Left ventricle myocardium inferior (tissue), 1 donor: ENCODE measurements around the gene STK11. TPM values are rescaled to one million over a fixed set of nuclear protein-coding genes. Genes with fewer than 3 reads are reported as not detected.
A peak's percentile ranks its signal among the peaks of the same experiment; 100 is the strongest.

Experiments used
- DNase-seq: peaks from one replicate; pipeline ENCODE4 v3.0.0-alpha.2; 2020
- H3K27ac ChIP-seq: fragments of 200-600 bp; replicated peaks from 2 replicates; pipeline ENCODE4 v1.8.0; 2021
- H3K27me3 ChIP-seq: fragments of 200-600 bp; 2 replicates; pipeline ENCODE4 v1.8.0; 2021; ENCODE audit warnings: low read depth
- H3K36me3 ChIP-seq: fragments of 200-600 bp; 2 replicates; pipeline ENCODE4 v1.8.0; 2021
- H3K4me1 ChIP-seq: fragments of 200-600 bp; 2 replicates; pipeline ENCODE4 v1.8.0; 2021
- H3K4me3 ChIP-seq: fragments of 200-600 bp; 2 replicates; pipeline ENCODE4 v1.8.0; 2021; ENCODE audit warnings: mild to moderate bottlenecking, moderate library complexity
- H3K9me3 ChIP-seq: fragments of 200-600 bp; replicated peaks from 2 replicates; pipeline ENCODE4 v1.8.0; 2021
- intact Hi-C: fragments of 100-400 bp; cut with micrococcal nuclease; formaldehyde crosslinking; loops from one replicate; pipeline ENCODE4 v1.11.0; 2022
- total RNA-seq: library from RNA; stranded (reverse); fragmentation: NEBNext Ultra II Directional; extraction: Animal tissue kit (Norgen Biotek cat#: 25700); gene quantifications from one replicate; pipeline ENCODE4 v1.2.1, GENCODE V29; 2021
- TF ChIP-seq, protein P1 (sequence below): fragments of 200-600 bp; IDR thresholded peaks from 2 replicates; pipeline ENCODE4 v1.8.0; 2021; ENCODE audit warnings: antibody characterized with exemption, mild to moderate bottlenecking, borderline replicate concordance
- donor health status: DM: no; HTN: yes; CAD: no; lungs with severe emphysema.

Gene STK11
- total RNA-seq, 1 donor from 2014 or later: 50.1 TPM

DNA sequence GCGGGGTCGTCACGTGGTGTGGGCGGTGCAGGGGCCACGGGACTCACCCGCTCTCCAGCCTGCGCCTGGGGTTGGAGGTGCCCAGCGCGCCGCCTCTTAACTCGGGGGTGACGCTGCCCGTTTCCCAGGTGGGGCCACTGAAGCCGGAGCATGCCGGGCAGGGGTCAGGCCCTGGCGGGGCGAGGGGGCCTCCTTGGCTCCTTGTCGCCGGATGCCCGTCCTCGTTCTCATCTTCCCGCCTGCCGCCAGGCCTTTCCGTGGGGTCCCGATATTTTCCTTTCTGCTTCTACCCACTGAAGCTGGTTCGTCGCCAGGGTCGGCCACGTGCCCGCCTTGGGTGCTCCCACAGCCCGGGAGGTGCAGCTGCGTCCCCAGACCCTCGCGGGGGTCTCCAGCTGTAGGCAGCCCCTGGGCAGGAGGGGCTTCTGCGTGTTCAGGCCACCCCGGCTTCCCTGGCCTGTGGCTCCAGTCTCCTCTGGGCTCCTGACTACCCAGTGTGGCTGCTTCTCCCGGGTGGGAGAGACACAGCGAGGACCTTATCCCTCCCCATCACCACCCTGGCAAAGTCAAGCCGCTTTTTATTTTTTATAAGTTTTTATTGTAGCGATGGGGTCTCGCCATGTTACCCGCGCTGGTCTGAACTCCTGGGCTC lies 70.5 kb downstream of the STK11 start:
- TF ChIP-seq, protein P1, sequence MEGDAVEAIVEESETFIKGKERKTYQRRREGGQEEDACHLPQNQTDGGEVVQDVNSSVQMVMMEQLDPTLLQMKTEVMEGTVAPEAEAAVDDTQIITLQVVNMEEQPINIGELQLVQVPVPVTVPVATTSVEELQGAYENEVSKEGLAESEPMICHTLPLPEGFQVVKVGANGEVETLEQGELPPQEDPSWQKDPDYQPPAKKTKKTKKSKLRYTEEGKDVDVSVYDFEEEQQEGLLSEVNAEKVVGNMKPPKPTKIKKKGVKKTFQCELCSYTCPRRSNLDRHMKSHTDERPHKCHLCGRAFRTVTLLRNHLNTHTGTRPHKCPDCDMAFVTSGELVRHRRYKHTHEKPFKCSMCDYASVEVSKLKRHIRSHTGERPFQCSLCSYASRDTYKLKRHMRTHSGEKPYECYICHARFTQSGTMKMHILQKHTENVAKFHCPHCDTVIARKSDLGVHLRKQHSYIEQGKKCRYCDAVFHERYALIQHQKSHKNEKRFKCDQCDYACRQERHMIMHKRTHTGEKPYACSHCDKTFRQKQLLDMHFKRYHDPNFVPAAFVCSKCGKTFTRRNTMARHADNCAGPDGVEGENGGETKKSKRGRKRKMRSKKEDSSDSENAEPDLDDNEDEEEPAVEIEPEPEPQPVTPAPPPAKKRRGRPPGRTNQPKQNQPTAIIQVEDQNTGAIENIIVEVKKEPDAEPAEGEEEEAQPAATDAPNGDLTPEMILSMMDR: no peak
- Histone ChIP-seq H3K27ac (peak overlapping the region; percentile 100), H3K27me3 (no peaks in the 10 kb centered on the region), H3K9me3 (no peaks in the 10 kb centered on the region), H3K4me3 (peak overlapping the region; percentile 86), H3K4me1 (peaks cover 64% of the 10 kb centered on the region), H3K36me3 (peaks cover 49% of the 10 kb centered on the region)
- DNase-seq: no peak
- intact Hi-C loops: no loop called here

DNA sequence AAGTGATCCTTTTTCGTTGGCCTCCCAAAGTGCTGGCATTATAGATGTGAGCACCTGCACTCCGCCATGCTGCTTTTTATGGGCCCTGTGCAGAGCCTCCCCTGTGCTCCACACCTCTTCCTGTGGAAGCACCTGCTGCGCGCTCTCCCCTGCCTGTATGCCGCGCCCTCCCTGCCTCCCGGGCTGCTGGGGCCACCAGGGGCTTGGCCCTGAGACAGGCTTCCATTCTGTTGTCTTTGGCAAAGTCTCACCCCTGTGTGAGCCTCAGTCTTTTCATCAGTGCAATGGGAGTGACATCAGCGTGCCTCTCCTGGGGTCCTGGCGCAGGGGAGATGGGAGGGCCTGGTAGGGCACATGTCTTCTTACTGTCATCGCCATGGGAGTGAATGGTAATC lies 71.0 kb downstream of the STK11 start:
- Histone ChIP-seq H3K9me3 (no peaks in the 10 kb centered on the region), H3K27me3 (no peaks in the 10 kb centered on the region), H3K4me1 (peaks cover 59% of the 10 kb centered on the region), H3K27ac (peak overlapping the region; percentile 100), H3K4me3 (peak overlapping the region; percentile 86), H3K36me3 (peaks cover 44% of the 10 kb centered on the region)
- intact Hi-C loops: no loop called here
- TF ChIP-seq, protein P1: no peak
- DNase-seq: no peak

DNA sequence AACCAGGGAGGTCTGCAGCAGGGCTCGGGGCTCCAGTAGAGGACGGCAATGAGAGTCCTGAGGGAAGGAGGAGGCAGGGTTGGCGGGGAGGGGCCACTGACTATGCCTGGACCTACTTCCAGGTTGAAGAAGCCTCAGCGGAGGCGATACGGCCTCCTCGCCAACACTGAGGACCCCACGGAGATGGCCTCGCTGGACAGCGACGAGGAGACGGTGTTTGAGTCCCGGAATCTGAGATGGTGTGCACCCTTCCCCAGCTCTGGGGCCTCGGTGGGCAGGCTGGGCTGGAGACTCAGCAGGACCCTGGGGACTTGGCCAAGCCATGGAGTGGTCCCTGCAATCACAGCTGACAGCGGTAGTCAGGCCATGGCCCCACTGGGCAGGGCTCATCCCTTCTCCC lies 71.5 kb downstream of the STK11 start:
- intact Hi-C loops: no loop called here
- DNase-seq: no peak
- Histone ChIP-seq H3K4me1 (peaks cover 55% of the 10 kb centered on the region), H3K27ac (no peak overlapping the region), H3K4me3 (no peak overlapping the region), H3K27me3 (no peaks in the 10 kb centered on the region), H3K36me3 (peaks cover 40% of the 10 kb centered on the region), H3K9me3 (no peaks in the 10 kb centered on the region)
- TF ChIP-seq, protein P1: no peak

Other genes with a start within 250 kb of the STK11 start
- 19.4 TPM for gene WDR18, start 221.4 kb upstream of the STK11 start, total RNA-seq
- gene GRIN3B, start 205.4 kb upstream of the STK11 start, total RNA-seq: not detected
- gene TMEM259, start 184.7 kb upstream of the STK11 start, total RNA-seq: 119 TPM
- gene RNU6-2, start 184.3 kb upstream of the STK11 start, total RNA-seq: not detected
- gene CNN2, start 179.2 kb upstream of the STK11 start, total RNA-seq: 45.6 TPM
- 9.3 TPM for gene ABCA7, start 165.7 kb upstream of the STK11 start, total RNA-seq
- 4.8 TPM for gene ARHGAP45, start 138.6 kb upstream of the STK11 start, total RNA-seq
- gene POLR2E, start 110.4 kb upstream of the STK11 start, total RNA-seq: 140 TPM
- 327 TPM for gene GPX4, start 101.8 kb upstream of the STK11 start, total RNA-seq
- gene SBNO2, start 31.5 kb upstream of the STK11 start, total RNA-seq: 16.9 TPM
- gene CBARP, start 32.2 kb downstream of the STK11 start, total RNA-seq: 0.96 TPM
- gene ATP5F1D, start 36.0 kb downstream of the STK11 start, total RNA-seq: 501 TPM
- gene MIDN, start 42.8 kb downstream of the STK11 start, total RNA-seq: 60.5 TPM
- gene CIRBP, start 63.6 kb downstream of the STK11 start, total RNA-seq: 229 TPM
- gene FAM174C, start 69.8 kb downstream of the STK11 start, total RNA-seq: 12.4 TPM
- not detected for gene EFNA2, start 80.1 kb downstream of the STK11 start, total RNA-seq
- 380 TPM for gene NDUFS7, start 178.1 kb downstream of the STK11 start, total RNA-seq
- gene GAMT, start 195.8 kb downstream of the STK11 start, total RNA-seq: 77.0 TPM
- 81.8 TPM for gene DAZAP1, start 201.8 kb downstream of the STK11 start, total RNA-seq
- 588 TPM for gene RPS15, start 232.6 kb downstream of the STK11 start, total RNA-seq
- gene APC2, start 244.3 kb downstream of the STK11 start, total RNA-seq: 0.22 TPM